ENCODE data around the gene FIGNL2. TPM values are rescaled to one million over a fixed set of nuclear protein-coding genes. Genes with fewer than 3 reads are reported as not detected.
"Not testable (repeated sequence)": the region's sequence is repeated elsewhere in the genome, so short reads cannot be mapped to it uniquely, and the experiment has no call there.

The FIGNL2 gene
- total RNA-seq, 4 donors from 2014 or later = 0.07 to 0.25 TPM; not detected in 2

- intact Hi-C loops (cut with DNase I; ENCODE audit: low total_unique reads) = no loop called here
Observed at GRCh38 chr12:51834411-51834810, 14.1 kb downstream of the FIGNL2 start.

GRCh38 chr12:51833448-51834227, 14.9 kb downstream of the FIGNL2 start:
- no peak for DNase-seq
- H3K4me1 ChIP-seq = no peaks in the 10 kb centered on the region
- no peak overlapping the region for H3K4me3 ChIP-seq
- intact Hi-C loops (cut with DNase I; ENCODE audit: low total_unique reads) = no loop called here
- no peak for ATAC-seq
- no peaks in the 10 kb centered on the region for H3K9me3 ChIP-seq
- no peak overlapping the region for H3K27ac ChIP-seq
- TF ChIP-seq POLR2A (IDR thresholded peaks at IDR 0.05) = no peak
- TF ChIP-seq CTCF (IDR thresholded peaks at IDR 0.05 in 4 of 5, conservative IDR thresholded peaks at IDR 0.05 in 1 of 5) = no peak
- H3K36me3 ChIP-seq = no peaks in the 10 kb centered on the region
- in situ Hi-C loops (cut with MboI; ENCODE audit: low sequenced_read_pairs in 4 of 4) = no loop called here
- H3K27me3 ChIP-seq = peaks cover 0 to 22% (median 6%) of the 10 kb centered on the region in 3 donors

More at GRCh38 chr12:51834411-51834810, 14.1 kb downstream of the FIGNL2 start:
- TF ChIP-seq POLR2A (IDR thresholded peaks at IDR 0.05) (no peak), CTCF (IDR thresholded peaks at IDR 0.05 in 4 of 5, conservative IDR thresholded peaks at IDR 0.05 in 1 of 5) (no peak)
- ATAC-seq (no peak), DNase-seq (no peak)
- in situ Hi-C loops (cut with MboI; ENCODE audit: low sequenced_read_pairs in 4 of 4) = no loop called here
- H3K27me3 ChIP-seq = peaks cover 0 to 22% (median 6%) of the 10 kb centered on the region in 3 donors
- no peaks in the 10 kb centered on the region for H3K9me3 ChIP-seq
- H3K36me3 ChIP-seq = no peaks in the 10 kb centered on the region
- no peaks in the 10 kb centered on the region for H3K4me1 ChIP-seq
- H3K27ac ChIP-seq = no peak overlapping the region
- H3K4me3 ChIP-seq = no peak overlapping the region

GRCh38 chr12:51832354-51833107, 16.0 kb downstream of the FIGNL2 start:
- ATAC-seq = no peak
- H3K4me1 ChIP-seq = no peaks in the 10 kb centered on the region
- no peak for TF ChIP-seq CTCF (IDR thresholded peaks at IDR 0.05 in 4 of 5, conservative IDR thresholded peaks at IDR 0.05 in 1 of 5)
- no peak for TF ChIP-seq POLR2A (IDR thresholded peaks at IDR 0.05)
- in situ Hi-C loops (cut with MboI; ENCODE audit: low sequenced_read_pairs in 4 of 4) (no loop called here), intact Hi-C loops (cut with DNase I; ENCODE audit: low total_unique reads) (no loop called here)
- H3K4me3 ChIP-seq = no peak overlapping the region
- H3K36me3 ChIP-seq = no peaks in the 10 kb centered on the region
- peaks cover 0 to 22% (median 6%) of the 10 kb centered on the region in 3 donors for H3K27me3 ChIP-seq
- H3K27ac ChIP-seq = no peak overlapping the region
- no peak for DNase-seq
- H3K9me3 ChIP-seq = no peaks in the 10 kb centered on the region

- peaks cover 0 to 22% (median 6%) of the 10 kb centered on the region in 3 donors for H3K27me3 ChIP-seq
- H3K9me3 ChIP-seq; DNase-seq; in situ Hi-C loops (cut with MboI; ENCODE audit: low sequenced_read_pairs in 4 of 4); H3K4me1 ChIP-seq; H3K4me3 ChIP-seq; H3K36me3 ChIP-seq; H3K27ac ChIP-seq; intact Hi-C loops (cut with DNase I; ENCODE audit: low total_unique reads); ATAC-seq: not testable (repeated sequence)
Observed at GRCh38 chr12:51831817-51832216, 16.7 kb downstream of the FIGNL2 start.

- intact Hi-C loops (cut with DNase I; ENCODE audit: low total_unique reads) (loop anchor here (10.0 kb wide), 1 partner anchor 405 kb away; the partner anchor contains the start of gene SLC4A8), in situ Hi-C loops (cut with MboI; ENCODE audit: low sequenced_read_pairs in 4 of 4) (no loop called here)
- H3K9me3 ChIP-seq = no peaks in the 10 kb centered on the region
- no peak for TF ChIP-seq CTCF (IDR thresholded peaks at IDR 0.05 in 4 of 5, conservative IDR thresholded peaks at IDR 0.05 in 1 of 5)
- no peak for TF ChIP-seq POLR2A (IDR thresholded peaks at IDR 0.05)
- H3K27me3 ChIP-seq = peaks cover 0 to 20% (median 6%) of the 10 kb centered on the region in 3 donors
- H3K4me1 ChIP-seq = no peaks in the 10 kb centered on the region
- no peaks in the 10 kb centered on the region for H3K36me3 ChIP-seq
- no peak overlapping the region for H3K27ac ChIP-seq
- no peak overlapping the region for H3K4me3 ChIP-seq
- ATAC-seq (no peak), DNase-seq (no peak)
Observed at GRCh38 chr12:51829641-51830040, 18.9 kb downstream of the FIGNL2 start.
